ENCODE data around the gene RHOH. TPM values are rescaled to one million over a fixed set of nuclear protein-coding genes. Genes with fewer than 3 reads are reported as not detected.

RHOH gene
- total and polyA plus RNA-seq, 10 donors, result 51.4 to 112 (median 74.3) TPM

DNA sequence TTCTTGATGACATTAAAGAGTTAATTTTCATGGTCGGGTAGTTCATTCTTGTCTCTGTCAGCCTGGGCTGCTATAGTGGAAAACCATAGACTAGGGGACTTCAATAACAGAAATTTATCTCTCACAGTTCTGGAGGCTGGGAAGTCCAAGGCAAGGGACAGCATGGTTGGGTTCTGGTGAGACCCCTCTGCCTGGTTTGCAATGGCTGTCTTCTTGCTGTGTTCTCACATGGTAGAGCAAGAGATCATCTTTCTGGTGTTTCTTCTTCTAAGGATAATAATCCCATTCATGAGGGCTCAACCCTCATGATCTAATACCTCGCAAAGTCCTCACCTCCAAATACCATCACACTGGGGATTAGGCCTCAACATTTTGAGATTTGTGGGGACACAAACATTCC lies 50.1 kb downstream of the RHOH start:
- Histone ChIP-seq H3K27ac (peak overlapping the region in 7 of 8 donors; percentile 9 to 69 (median 45)), H3K4me1 (peaks cover 18 to 73% (median 58%) of the 10 kb centered on the region in 6 donors), H3K36me3 (peaks cover 0 to 45% (median 21%) of the 10 kb centered on the region in 6 donors), H3K27me3 (replicated peaks in 1 of 7) (no peaks in the 10 kb centered on the region), H3K4me3 (no peak overlapping the region), H3K9me3 (no peaks in the 10 kb centered on the region)
- intact Hi-C loops (cut with DNase I; ENCODE audit: low total_unique reads), result no loop called here
- no peak for DNase-seq
- 65 to 86% (median 80%) methylated on average over 2 of the region's 2 CpGs for WGBS, 5 donors
- TF ChIP-seq POLR2AphosphoS5 (IDR thresholded peaks at IDR 0.05), result no peak

DNA sequence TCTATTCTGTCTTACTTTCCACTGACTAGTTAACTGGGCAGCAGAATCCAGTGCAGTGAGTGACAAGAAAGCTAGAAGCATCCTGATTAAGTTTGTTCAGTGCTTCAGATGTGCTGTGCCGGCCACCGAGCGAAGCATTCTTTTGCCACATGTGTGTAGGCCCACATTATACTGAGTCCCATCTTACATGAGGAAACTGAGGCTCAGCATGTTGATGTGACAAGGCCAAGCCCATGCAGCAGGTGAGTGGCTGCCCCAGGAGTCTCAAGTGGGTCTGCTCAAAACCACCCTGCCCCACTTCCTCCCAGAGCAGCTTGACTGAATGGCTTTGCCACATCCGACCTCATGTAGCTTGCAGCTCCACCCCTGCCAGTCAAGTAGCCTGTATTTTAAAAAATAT lies 50.5 kb downstream of the RHOH start:
- H3K36me3 ChIP-seq, result peaks cover 0 to 41% (median 21%) of the 10 kb centered on the region in 6 donors
- intact Hi-C loops (cut with DNase I; ENCODE audit: low total_unique reads), result no loop called here
- no peaks in the 10 kb centered on the region for H3K27me3 ChIP-seq (replicated peaks in 1 of 7)
- WGBS, 5 donors, result 48 to 82% (median 74%) methylated on average over 4 of the region's 4 CpGs
- peak in 2 of 3 donors; percentile 59 to 71 for TF ChIP-seq POLR2AphosphoS5 (IDR thresholded peaks at IDR 0.05)
- no peak for TF ChIP-seq POLR2A (IDR thresholded peaks at IDR 0.05)
- TF ChIP-seq, protein P1, sequence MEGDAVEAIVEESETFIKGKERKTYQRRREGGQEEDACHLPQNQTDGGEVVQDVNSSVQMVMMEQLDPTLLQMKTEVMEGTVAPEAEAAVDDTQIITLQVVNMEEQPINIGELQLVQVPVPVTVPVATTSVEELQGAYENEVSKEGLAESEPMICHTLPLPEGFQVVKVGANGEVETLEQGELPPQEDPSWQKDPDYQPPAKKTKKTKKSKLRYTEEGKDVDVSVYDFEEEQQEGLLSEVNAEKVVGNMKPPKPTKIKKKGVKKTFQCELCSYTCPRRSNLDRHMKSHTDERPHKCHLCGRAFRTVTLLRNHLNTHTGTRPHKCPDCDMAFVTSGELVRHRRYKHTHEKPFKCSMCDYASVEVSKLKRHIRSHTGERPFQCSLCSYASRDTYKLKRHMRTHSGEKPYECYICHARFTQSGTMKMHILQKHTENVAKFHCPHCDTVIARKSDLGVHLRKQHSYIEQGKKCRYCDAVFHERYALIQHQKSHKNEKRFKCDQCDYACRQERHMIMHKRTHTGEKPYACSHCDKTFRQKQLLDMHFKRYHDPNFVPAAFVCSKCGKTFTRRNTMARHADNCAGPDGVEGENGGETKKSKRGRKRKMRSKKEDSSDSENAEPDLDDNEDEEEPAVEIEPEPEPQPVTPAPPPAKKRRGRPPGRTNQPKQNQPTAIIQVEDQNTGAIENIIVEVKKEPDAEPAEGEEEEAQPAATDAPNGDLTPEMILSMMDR (IDR thresholded peaks at IDR 0.05 in 8 of 11, conservative IDR thresholded peaks at IDR 0.05 in 3 of 11), result no peak
- H3K4me3 ChIP-seq, result no peak overlapping the region
- DNase-seq, result peak; percentile 89
- H3K9me3 ChIP-seq, result no peaks in the 10 kb centered on the region
- peak overlapping the region in 6 of 8 donors; percentile 9 to 69 (median 52) for H3K27ac ChIP-seq
- H3K4me1 ChIP-seq, result peaks cover 14 to 69% (median 54%) of the 10 kb centered on the region in 6 donors

DNA sequence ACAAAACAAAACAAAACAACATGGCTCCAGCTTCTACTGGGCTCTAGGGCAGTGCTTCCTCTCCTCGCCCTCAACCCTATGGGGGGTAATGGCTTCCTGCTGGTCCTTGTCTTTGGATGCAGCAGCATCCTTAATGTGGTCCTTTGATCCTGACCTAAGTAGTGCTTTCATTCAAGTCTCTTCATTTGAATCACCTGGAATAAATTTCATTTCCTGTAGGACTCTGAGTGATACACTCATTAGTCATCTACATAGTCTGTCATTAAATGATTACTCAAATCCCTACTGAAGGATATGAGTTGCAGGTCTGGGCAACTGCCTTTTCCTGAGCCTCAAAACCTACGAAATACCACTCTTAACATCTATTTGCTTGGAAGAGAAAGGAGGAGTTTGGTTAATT lies 54.5 kb downstream of the RHOH start:
- intact Hi-C loops (cut with DNase I; ENCODE audit: low total_unique reads), result no loop called here
- H3K27ac ChIP-seq, result no peak overlapping the region
- DNase-seq, result no peak
- H3K36me3 ChIP-seq, result peaks cover 0 to 2% (median 0%) of the 10 kb centered on the region in 6 donors
- TF ChIP-seq POLR2AphosphoS5 (IDR thresholded peaks at IDR 0.05) (no peak), POLR2A (IDR thresholded peaks at IDR 0.05) (no peak)
- TF ChIP-seq, protein P1 (IDR thresholded peaks at IDR 0.05 in 8 of 11, conservative IDR thresholded peaks at IDR 0.05 in 3 of 11), result no peak
- H3K9me3 ChIP-seq, result no peaks in the 10 kb centered on the region
- WGBS, 5 donors, result 64 to 83% (median 75%) methylated on average over 2 of the region's 2 CpGs
- peaks cover 8 to 45% (median 19%) of the 10 kb centered on the region in 6 donors for H3K4me1 ChIP-seq
- no peak overlapping the region for H3K4me3 ChIP-seq
- H3K27me3 ChIP-seq (replicated peaks in 1 of 7), result no peaks in the 10 kb centered on the region

DNA sequence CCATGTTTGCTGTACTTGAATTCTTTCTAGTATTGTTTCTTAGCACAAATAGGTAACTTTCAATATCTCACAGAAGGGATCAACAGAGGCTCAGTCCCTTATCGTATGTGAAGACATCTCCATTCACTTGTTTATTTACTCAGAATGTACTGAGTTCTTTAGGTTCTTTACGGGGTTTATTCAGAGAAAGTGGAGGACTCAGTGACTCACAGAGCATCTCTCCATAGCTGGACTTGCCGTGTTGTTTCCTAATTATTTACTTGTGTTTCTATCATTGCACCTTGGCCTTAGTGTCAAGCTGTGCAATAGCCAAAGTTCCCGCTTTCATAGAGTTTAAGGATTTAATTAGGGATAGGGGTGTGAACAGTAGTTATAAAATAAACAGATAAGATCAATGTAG lies 57.1 kb downstream of the RHOH start:
- 84 to 88% (median 85%) methylated on average over 4 of the region's 4 CpGs for WGBS, 5 donors
- no peaks in the 10 kb centered on the region for H3K36me3 ChIP-seq
- H3K9me3 ChIP-seq, result no peaks in the 10 kb centered on the region
- no peaks in the 10 kb centered on the region for H3K27me3 ChIP-seq (replicated peaks in 1 of 7)
- H3K4me1 ChIP-seq, result peaks cover 0 to 30% (median 4%) of the 10 kb centered on the region in 6 donors
- intact Hi-C loops (cut with DNase I; ENCODE audit: low total_unique reads), result no loop called here
- DNase-seq, result no peak
- H3K4me3 ChIP-seq, result no peak overlapping the region
- H3K27ac ChIP-seq, result peak overlapping the region in 1 of 8 donors; percentile 1
- TF ChIP-seq, protein P1 (IDR thresholded peaks at IDR 0.05 in 8 of 11, conservative IDR thresholded peaks at IDR 0.05 in 3 of 11), result no peak
- TF ChIP-seq POLR2A (IDR thresholded peaks at IDR 0.05), result no peak
- TF ChIP-seq POLR2AphosphoS5 (IDR thresholded peaks at IDR 0.05), result no peak

Data from spleen (tissue), 11 donors.